AG08396 (cell line): Measurements from ENCODE around the gene P2RX5.

Source experiments
- DNase-seq: peaks from one replicate; pipeline ENCODE4 v3.0.0; 2012; ENCODE audit warnings: low spot score, mixed read lengths

Gene P2RX5

DNA sequence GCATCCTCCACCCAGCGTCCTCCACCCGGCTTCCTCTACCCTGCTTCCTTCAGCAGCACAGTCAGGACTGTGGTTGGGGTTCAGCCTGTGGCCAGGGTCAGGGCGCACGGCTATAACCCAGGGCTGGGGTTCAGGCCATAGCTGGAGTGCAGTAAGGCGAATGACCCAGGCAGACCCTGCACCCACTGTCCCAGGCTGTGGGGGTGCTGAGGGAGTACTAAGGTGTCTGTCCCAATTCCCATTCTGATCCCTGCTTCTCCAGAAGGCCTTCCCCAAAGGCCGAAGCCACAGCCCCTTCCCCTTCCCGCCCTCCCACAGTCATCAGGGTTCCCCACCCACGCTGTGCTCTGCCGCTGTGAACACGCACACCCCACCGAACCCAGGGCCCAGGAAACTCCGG lies 14.9 kb downstream of the P2RX5 start:
- DNase-seq = no peak

GRCh38 chr17:3679531-3680126 lies 16.3 kb downstream of the P2RX5 start:
- DNase-seq = no peak

DNA sequence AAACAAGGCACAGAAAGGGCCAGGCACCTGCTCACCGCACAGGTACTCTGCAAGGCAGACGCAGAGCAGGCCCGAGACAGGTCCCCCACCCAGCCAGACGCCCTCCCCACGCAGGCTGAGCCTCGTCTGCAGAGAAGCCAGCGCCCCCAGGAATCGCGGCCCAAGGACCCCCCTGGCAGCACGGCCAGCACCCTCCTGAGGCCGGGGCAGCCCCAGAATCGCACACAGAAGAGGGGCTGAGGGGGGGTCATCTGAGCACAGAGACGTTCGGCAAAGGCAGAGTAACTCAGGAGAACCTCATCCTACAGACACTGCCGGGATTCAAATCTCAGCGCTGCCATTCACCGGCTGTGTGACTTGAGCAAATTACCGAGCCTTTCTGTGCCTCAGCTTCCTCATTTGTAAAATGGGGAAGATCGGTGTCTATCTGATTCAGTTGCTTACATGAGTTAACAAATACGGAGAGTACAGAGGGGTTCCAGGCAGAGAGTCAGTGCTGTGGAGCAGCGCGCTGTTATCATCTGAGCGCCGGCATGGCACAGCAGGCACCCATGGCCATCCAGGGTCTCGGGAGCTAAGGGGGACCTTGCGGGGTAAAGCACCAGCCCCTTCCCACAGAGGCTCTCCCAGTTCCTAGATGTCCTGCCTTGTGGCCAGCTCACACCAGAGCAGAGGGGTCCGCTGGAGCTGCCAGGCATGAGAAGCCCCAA lies 17.0 kb downstream of the P2RX5 start:
- DNase-seq = no peak

- DNase-seq = no peak
These were observed 17.7 kb downstream of the P2RX5 start for GRCh38 chr17:3678095-3678820.

- no peak for DNase-seq
These were observed 20.1 kb downstream of the P2RX5 start for GRCh38 chr17:3675886-3676285.

DNA sequence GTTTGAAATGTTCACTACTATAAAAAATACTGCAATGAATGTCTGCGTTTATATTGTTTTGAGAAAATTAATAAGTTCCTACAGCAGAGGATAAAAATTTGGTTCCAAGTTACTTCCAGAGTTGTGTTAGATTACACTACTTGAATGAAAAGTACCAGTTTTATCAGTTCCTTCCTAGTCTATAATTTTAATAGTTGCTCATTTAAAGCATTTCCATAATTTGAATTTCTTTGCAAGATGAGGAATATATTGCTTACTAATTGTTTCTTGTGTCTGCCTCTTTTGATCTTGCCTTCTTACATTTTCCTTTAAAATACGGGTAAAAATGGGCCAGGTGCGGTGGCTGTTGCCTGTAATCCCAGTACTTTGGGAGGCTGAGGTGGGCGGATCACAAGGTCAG lies 23.4 kb downstream of the P2RX5 start:
- no peak for DNase-seq

- DNase-seq = no peak
These were observed 26.4 kb downstream of the P2RX5 start for GRCh38 chr17:3669548-3669947.

GRCh38 chr17:3669085-3669347 lies 26.9 kb downstream of the P2RX5 start:
- no peak for DNase-seq

DNA sequence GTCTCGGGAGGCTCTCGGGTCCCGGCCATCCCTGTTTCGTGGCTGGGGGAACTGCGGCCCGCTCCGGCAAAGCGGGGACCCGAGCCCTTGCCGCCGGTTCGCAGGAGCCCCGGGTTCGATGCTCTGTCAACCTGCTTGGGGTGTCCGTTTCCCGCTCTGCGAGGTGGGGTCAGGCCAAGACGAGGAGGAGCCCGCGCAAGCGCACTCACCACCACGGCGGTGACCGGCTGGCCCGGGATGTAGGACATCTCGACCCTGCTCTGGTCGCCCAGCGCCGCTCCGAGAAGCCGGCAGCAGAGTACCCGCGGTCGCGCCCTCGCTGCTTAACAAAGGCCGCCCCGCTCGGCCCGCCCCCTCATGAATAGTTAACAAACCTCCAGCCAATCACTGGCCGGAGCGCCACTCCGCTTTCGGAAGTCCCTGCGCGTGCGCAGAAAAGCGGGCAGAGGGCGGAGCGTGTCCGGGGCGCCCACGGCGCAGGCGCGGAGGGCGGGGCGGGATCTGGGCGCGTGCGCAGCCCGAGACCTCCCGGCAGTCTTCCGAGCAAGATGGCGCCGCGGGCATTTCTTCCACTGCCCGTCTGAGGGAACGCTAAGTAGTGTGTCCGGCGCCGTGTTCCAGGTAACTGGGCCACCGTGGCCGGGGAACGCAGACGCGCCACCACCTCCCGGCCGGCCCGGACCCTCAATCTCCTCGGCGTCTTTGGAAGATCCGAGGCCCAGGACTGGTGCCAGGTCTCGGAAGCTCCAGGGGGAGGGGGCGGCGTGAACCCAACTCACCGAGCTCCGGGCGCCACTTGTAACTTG lies 27.5 kb downstream of the P2RX5 start, which contains the start of the genes EMC6 and TAX1BP3:
Gene EMC6 (plus strand): TSS at position 534 of the 806 bp plus-strand sequence. CDS start 335 bp downstream, outside the sequence.
Gene TAX1BP3 (minus strand): TSS at position 300 of the 806 bp plus-strand sequence. CDS start 52 bp downstream, at position 248.
- peak; percentile 100 for DNase-seq

- peak; percentile 95 for DNase-seq
These were observed 28.3 kb downstream of the P2RX5 start for GRCh38 chr17:3667366-3668278.

- no peak for DNase-seq
These were observed 29.4 kb downstream of the P2RX5 start for GRCh38 chr17:3666516-3666915.

GRCh38 chr17:3665834-3666233 lies 30.1 kb downstream of the P2RX5 start:
- no peak for DNase-seq

- no peak for DNase-seq
These were observed 32.6 kb downstream of the P2RX5 start for GRCh38 chr17:3663102-3664011.

- DNase-seq = no peak
These were observed 35.6 kb downstream of the P2RX5 start for GRCh38 chr17:3660311-3660891.

DNA sequence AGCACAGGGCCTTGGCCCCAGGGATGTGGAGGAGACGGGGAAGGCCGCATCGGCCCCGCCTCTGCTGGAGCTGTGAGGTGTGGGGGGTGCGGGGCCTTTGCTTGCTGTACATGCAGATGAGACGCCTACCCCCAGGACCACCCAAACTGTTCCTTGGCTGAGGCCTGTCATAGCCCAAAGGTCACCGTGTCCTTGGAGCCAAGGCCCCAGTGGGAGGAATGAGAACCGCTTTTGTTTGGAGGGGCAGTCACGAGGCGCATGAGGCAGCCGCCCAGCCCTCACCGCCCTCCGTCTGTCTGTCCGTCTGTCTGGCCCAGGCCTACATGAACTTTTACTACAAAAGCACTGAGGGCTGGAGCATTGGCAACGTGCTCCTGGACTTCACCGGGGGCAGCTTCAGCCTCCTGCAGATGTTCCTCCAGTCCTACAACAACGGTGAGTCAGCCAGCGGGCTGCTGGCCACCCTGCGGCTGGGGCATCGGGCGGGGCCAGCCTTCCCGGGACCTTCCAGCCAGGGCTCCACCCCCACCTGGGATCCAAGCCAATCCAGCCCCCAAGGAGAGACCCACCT lies 36.3 kb downstream of the P2RX5 start:
- peak; percentile 94 for DNase-seq

GRCh38 chr17:3658784-3659449 lies 37.0 kb downstream of the P2RX5 start:
- no peak for DNase-seq

- no peak for DNase-seq
These were observed 37.8 kb downstream of the P2RX5 start for GRCh38 chr17:3657874-3658783.

- DNase-seq = no peak
These were observed 38.4 kb downstream of the P2RX5 start for GRCh38 chr17:3657588-3657869.
